Osteoblast (primary cell): ENCODE data around the gene YPEL2. TPM values are rescaled to one million over a fixed set of nuclear protein-coding genes. Genes with fewer than 3 reads are reported as not detected.

Experiments used
- DNase-seq: peaks from one replicate; pipeline ENCODE4 v3.0.0; 2011; ENCODE audit warnings: low spot score, mixed read lengths; ENCODE audit not compliant: insufficient read length; ENCODE audit errors: missing footprints
- H2AFZ ChIP-seq: 2 replicates; pipeline ENCODE4 v1.6.0; 2011; ENCODE audit warnings: mild to moderate bottlenecking, low read length
- H3K27ac ChIP-seq: 2 replicates; pipeline ENCODE4 v1.5.1; 2011; ENCODE audit warnings: mild to moderate bottlenecking, low read depth, low read length, moderate library complexity
- H3K27me3 ChIP-seq: 2 replicates; pipeline ENCODE4 v1.6.0; 2012; ENCODE audit warnings: mild to moderate bottlenecking, control low read depth, inconsistent platforms, low read length, moderate library complexity; ENCODE audit not compliant: insufficient read depth
- H3K36me3 ChIP-seq: 2 replicates; pipeline ENCODE4 v1.5.1; 2011; ENCODE audit warnings: mild to moderate bottlenecking, low read length, control low read depth, moderate library complexity; ENCODE audit not compliant: insufficient read depth
- H3K4me1 ChIP-seq: 2 replicates; pipeline ENCODE4 v1.5.1; 2011; ENCODE audit warnings: mild to moderate bottlenecking, low read length, control low read depth, moderate library complexity; ENCODE audit not compliant: insufficient read depth
- H3K4me2 ChIP-seq: 2 replicates; pipeline ENCODE4 v1.6.0; 2011; ENCODE audit warnings: mild to moderate bottlenecking, low read length; ENCODE audit not compliant: insufficient read depth
- H3K4me3 ChIP-seq: fragments of 200-600 bp; sonication (generic); 3 replicates; pipeline ENCODE4 v1.5.1; 2012; ENCODE audit warnings: mild to moderate bottlenecking, low read length, inconsistent platforms; ENCODE audit not compliant: insufficient read depth
- H3K79me2 ChIP-seq: 2 replicates; pipeline ENCODE4 v1.6.0; 2012; ENCODE audit warnings: mild to moderate bottlenecking, low read length, control low read depth, inconsistent platforms; ENCODE audit not compliant: insufficient read depth
- H3K9me3 ChIP-seq: 2 replicates; pipeline ENCODE4 v1.5.1; 2011; ENCODE audit warnings: low read depth, low read length, control low read depth
- H4K20me1 ChIP-seq: 2 replicates; pipeline ENCODE4 v1.6.0; 2012; ENCODE audit warnings: mild to moderate bottlenecking, low read length, control low read depth; ENCODE audit not compliant: insufficient read depth
- CTCF ChIP-seq: IDR thresholded peaks from 2 replicates; pipeline ENCODE4 v1.5.1; 2011; ENCODE audit warnings: mild to moderate bottlenecking, low read depth, low read length, moderate library complexity; ENCODE audit errors: extremely low read depth
- total RNA-seq: library from RNA; depleted of rRNA; stranded (reverse); fragments of >200 nt; gene quantifications from 2 replicates; pipeline ENCODE4 v1.2.3, GENCODE V29; 2012

The YPEL2 gene
- total RNA-seq, 1 donor: 24.2 TPM

DNA sequence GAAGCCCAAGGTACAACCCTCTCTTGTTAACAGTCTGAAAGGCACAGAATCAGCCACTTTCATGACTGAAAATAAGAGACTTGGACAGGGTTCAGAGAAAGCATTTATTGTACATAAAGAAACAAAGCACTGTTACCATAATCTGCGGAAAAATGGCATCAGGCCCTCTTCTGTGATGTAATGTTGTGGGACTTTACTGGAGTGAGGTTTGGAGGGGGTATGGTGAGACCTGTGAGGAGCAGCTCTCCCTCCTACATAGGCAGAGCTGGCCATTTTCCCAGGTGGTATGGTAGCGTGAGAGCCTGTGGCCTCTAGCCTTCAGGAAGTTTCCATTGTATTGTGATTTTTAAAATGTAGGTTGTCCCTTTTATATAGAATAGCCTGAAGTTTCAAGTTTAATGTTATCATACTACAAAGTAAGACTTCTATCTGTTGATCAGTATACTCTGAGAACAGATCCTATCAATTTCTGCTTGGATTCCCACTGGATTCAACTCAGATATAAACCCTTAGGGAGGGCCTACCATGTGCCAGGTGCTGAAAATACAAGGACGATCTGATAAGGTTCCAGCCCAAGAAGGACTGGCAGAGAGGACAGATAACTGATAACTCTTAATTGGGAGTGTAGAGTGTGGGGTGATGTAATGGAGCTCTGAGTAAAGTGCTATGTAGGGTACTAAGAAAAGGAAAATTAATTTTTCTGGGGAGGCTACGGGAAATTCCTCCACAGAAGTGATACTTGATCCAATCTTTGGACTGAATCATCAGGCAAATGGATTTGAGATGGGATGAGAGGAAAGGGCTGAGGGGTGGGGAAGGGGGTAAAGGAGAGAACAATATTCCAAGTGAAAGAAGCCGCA lies 4.1 kb upstream of the YPEL2 start:
- Histone ChIP-seq H3K4me1 (peaks cover 15% of the 10 kb centered on the region), H3K27ac (no peak overlapping the region), H3K27me3 (peaks cover 2% of the 10 kb centered on the region), H3K79me2 (peaks cover 3% of the 10 kb centered on the region), H3K9me3 (no peaks in the 10 kb centered on the region), H2AFZ (no peak overlapping the region), H3K36me3 (no peaks in the 10 kb centered on the region), H4K20me1 (no peaks in the 10 kb centered on the region), H3K4me3 (no peak overlapping the region), H3K4me2 (no peak overlapping the region)
- no peak for TF ChIP-seq CTCF
- no peak for DNase-seq

GRCh38 chr17:59327981-59328290 lies 3.5 kb upstream of the YPEL2 start:
- H3K4me2 ChIP-seq: no peak overlapping the region
- no peak overlapping the region for H2AFZ ChIP-seq
- peaks cover 2% of the 10 kb centered on the region for H3K27me3 ChIP-seq
- DNase-seq: no peak
- H3K9me3 ChIP-seq: no peaks in the 10 kb centered on the region
- peaks cover 2% of the 10 kb centered on the region for H4K20me1 ChIP-seq
- peaks cover 18% of the 10 kb centered on the region for H3K4me1 ChIP-seq
- no peaks in the 10 kb centered on the region for H3K36me3 ChIP-seq
- H3K4me3 ChIP-seq: no peak overlapping the region
- H3K27ac ChIP-seq: no peak overlapping the region
- peaks cover 9% of the 10 kb centered on the region for H3K79me2 ChIP-seq
- no peak for TF ChIP-seq CTCF

GRCh38 chr17:59328601-59329000 lies 2.9 kb upstream of the YPEL2 start:
- no peaks in the 10 kb centered on the region for H3K9me3 ChIP-seq
- TF ChIP-seq CTCF: no peak
- H3K4me1 ChIP-seq: peaks cover 22% of the 10 kb centered on the region
- H2AFZ ChIP-seq: no peak overlapping the region
- H3K27me3 ChIP-seq: no peaks in the 10 kb centered on the region
- H3K79me2 ChIP-seq: peaks cover 16% of the 10 kb centered on the region
- DNase-seq: no peak
- no peak overlapping the region for H3K4me2 ChIP-seq
- H3K36me3 ChIP-seq: no peaks in the 10 kb centered on the region
- no peak overlapping the region for H3K27ac ChIP-seq
- H3K4me3 ChIP-seq: no peak overlapping the region
- H4K20me1 ChIP-seq: peaks cover 6% of the 10 kb centered on the region

DNA sequence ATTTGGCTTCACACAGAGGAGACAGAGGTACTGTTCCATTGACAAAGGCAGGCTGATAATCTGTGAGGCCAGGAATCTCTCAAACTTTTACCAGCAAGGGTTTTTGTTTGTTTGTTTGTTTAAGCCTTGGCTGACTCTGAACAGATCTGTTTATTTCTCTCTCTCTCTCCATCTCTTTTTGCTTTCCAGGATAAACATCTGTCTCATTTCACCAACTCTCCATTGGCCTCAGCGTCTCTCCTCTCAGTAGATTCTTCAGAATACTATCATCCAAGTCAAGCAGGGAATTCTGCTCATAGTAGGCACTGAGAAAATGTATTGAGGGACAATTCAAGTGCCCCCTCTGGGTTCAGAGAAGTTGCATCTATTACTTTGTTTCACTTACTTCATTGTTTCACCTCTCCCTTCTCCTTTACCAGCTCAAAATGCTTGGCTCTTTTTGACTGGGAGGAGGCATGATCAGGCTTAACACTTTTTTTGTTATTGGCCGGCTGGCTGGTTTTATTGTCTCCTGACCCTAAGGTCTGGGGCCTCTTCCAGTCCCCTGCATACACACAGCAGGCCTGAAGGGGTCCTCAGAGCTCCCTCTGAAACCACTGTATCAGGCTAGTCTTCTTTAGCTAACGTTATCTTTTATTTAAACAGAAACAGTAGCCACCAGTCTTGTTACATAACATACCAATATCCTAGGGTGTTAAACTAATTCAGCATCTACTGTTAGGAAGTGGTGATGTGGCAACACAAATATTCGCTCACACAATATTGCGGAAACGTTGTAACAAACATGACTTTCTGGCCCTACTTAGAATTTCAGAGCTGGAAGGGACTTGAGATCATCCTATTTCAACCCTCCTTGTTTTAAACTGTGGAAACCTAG lies 2.0 kb upstream of the YPEL2 start:
- Histone ChIP-seq H3K4me3 (no peak overlapping the region), H2AFZ (peak overlapping the region; percentile 34), H3K4me1 (peaks cover 22% of the 10 kb centered on the region), H3K4me2 (peak overlapping the region; percentile 22), H3K27me3 (no peaks in the 10 kb centered on the region), H3K9me3 (no peaks in the 10 kb centered on the region), H3K79me2 (peaks cover 24% of the 10 kb centered on the region), H4K20me1 (peaks cover 13% of the 10 kb centered on the region), H3K27ac (peak overlapping the region; percentile 40), H3K36me3 (no peaks in the 10 kb centered on the region)
- TF ChIP-seq CTCF: peak; percentile 97
- peak; percentile 88 for DNase-seq
